ENCODE measurements around the gene PPM1K. TPM values are rescaled to one million over a fixed set of nuclear protein-coding genes. Genes with fewer than 3 reads are reported as not detected.

The PPM1K gene
- total RNA-seq, 2 experiments from 2014 or later, result 58.4 to 59.3 TPM

DNA sequence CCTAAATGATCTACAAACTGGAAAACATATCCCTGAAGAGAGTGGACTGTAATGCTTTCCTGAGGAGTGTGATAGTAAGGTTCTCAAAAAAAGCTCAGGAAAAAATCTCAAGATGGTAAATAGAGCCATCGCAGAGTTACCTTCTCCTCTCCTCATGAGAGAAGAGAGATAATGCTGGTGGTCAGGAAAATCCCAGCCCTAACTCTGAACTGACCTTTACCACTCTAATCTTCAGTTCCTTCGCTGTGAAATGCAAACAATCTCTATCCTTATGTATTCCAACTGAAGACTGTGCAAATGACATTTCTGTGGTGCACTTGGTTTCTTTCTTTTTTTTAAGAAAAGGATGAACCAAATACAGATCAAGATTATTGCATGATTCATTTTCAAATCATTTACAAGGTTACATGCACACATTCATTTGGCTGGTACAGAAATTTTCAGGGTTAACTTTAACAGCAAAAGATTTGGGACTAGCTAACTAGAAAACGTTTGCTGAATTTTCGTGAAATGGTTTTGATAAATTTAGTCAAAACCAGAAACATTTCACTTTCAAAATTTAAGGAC lies 8.3 kb downstream of the PPM1K start:
- ChIA-PET CTCF (interaction anchor here (1.0 kb wide), 1 partner anchor 181 kb away, joined by 4 read pairs; the partner anchor contains the start of gene HERC5), POLR2A (interaction anchor here (1.2 kb wide), 1 partner anchor 8 kb away, joined by 3 read pairs; the partner anchor contains the start of gene PPM1K)
- DNase-seq (no peak), ATAC-seq (no peak)
- Mint-ChIP-seq H3K9me3 (ENCODE audit: insufficient read depth) (no peaks in the 10 kb centered on the region), H3K4me1 (ENCODE audit: low read depth) (peaks cover 38% of the 10 kb centered on the region), H3K36me3 (ENCODE audit: low read depth) (peaks cover 64% of the 10 kb centered on the region), H3K4me3 (no peak overlapping the region), H3K27ac (peak overlapping the region; percentile 15), H3K27me3 (ENCODE audit: low read depth) (no peaks in the 10 kb centered on the region)

DNA sequence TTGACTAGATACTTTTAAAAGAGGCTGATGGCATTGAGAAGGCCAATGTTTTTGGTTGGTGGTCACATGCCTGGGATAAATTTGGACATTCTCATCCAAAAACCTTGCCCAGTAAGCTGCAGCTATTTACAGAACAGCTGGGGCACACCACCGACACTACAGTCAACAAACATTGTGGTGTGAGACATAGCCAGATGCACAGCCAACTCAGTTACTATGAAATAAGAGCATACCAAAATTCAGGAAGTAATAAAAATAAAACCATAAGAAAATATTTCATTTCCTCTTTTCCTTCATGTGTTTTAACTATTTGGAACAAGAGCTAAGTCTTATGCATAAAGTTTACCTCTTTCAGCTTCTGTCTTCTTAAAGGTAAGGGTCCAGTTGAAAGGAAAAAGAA lies 8.8 kb downstream of the PPM1K start:
- CTCF ChIA-PET, result interaction anchor here (1.0 kb wide), 1 partner anchor 182 kb away, joined by 4 read pairs; the partner anchor contains the start of gene HERC5
- H3K27ac Mint-ChIP-seq, result no peak overlapping the region
- DNase-seq (no peak), ATAC-seq (no peak)
- peaks cover 36% of the 10 kb centered on the region for H3K4me1 Mint-ChIP-seq (ENCODE audit: low read depth)
- no peak overlapping the region for H3K4me3 Mint-ChIP-seq
- POLR2A ChIA-PET, result interaction anchor here (1.2 kb wide), 1 partner anchor 9 kb away, joined by 3 read pairs; the partner anchor contains the start of gene PPM1K
- H3K9me3 Mint-ChIP-seq (ENCODE audit: insufficient read depth), result no peaks in the 10 kb centered on the region
- H3K36me3 Mint-ChIP-seq (ENCODE audit: low read depth), result peaks cover 64% of the 10 kb centered on the region
- no peaks in the 10 kb centered on the region for H3K27me3 Mint-ChIP-seq (ENCODE audit: low read depth)

DNA sequence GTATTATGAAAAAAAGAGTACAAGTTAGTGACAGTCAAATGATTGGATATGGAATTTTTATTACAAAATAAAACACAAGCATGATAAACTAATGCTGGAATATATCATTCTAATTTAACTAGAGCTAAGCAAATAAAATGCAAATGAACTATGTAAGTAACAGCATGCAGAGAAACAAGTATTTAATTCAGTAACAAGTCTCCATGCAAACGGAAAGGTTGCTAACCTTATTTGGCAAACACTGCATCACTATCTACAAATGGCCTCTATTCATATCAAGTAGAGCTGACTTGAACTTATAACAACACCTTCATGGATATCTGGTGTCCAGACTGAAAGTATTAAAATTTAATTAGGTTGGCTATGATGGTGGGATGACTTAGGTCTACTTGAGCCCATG lies 15.4 kb downstream of the PPM1K start:
- no peak overlapping the region for H3K27ac Mint-ChIP-seq
- H3K9me3 Mint-ChIP-seq (ENCODE audit: insufficient read depth), result no peaks in the 10 kb centered on the region
- peaks cover 1% of the 10 kb centered on the region for H3K4me1 Mint-ChIP-seq (ENCODE audit: low read depth)
- no peaks in the 10 kb centered on the region for H3K27me3 Mint-ChIP-seq (ENCODE audit: low read depth)
- ChIA-PET CTCF (interaction anchor here (1.6 kb wide), 1 partner anchor 16 kb away, joined by 4 read pairs; the partner anchor contains the start of gene PPM1K), POLR2A (interaction anchor here (0.7 to 0.9 kb wide), 2 partner anchors 15 to 177 kb away, joined by 3 read pairs; no protein-coding TSS in a partner anchor)
- DNase-seq, result no peak
- no peak overlapping the region for H3K4me3 Mint-ChIP-seq
- peaks cover 29% of the 10 kb centered on the region for H3K36me3 Mint-ChIP-seq (ENCODE audit: low read depth)
- ATAC-seq, result no peak

DNA sequence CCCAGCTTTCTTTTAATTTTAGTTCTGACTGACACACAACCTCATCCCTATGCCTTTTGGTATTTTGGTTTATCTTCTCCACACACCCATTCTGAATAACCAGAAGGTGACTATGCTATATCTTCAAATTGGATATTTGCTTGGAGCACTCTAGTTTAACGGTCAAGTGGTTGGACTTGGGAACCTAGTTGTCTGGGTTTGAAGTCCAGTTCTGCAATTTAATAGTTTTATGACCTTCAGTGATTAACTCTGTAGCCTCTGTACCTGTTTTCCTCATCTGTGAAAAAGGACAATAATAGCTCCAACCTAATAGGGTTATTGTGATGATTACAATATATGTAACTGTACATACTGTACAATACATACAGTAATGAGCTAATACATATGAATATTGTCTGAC lies 20.0 kb downstream of the PPM1K start:
- Mint-ChIP-seq H3K27me3 (ENCODE audit: low read depth) (no peaks in the 10 kb centered on the region), H3K36me3 (ENCODE audit: low read depth) (peaks cover 42% of the 10 kb centered on the region), H3K27ac (no peak overlapping the region), H3K4me1 (ENCODE audit: low read depth) (no peaks in the 10 kb centered on the region), H3K4me3 (no peak overlapping the region), H3K9me3 (ENCODE audit: insufficient read depth) (no peaks in the 10 kb centered on the region)
- ATAC-seq, result no peak
- ChIA-PET CTCF (no interaction called here), POLR2A (interaction anchor here (1.2 kb wide), 1 partner anchor 10 kb away, joined by 3 read pairs; no protein-coding TSS in a partner anchor)
- no peak for DNase-seq

DNA sequence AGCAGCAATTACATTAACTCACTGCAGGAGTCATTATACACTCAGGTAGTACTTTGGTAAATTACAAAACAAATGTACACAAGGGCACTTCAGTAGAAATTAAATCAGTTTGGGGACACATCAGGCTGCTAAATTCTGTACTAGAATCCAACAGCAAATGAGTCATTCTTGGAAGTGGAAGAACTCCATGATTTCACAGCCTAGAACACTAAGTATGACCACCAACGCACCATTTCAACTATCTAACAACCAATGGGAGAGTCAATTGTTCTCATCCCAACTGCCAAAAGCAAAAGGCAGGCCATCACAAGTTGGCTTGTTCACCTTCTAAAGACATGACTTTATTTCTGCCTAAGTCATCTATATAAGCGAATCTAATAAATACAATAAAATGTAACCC lies 26.6 kb downstream of the PPM1K start:
- Mint-ChIP-seq H3K27me3 (ENCODE audit: low read depth) (peaks cover 4% of the 10 kb centered on the region), H3K4me1 (ENCODE audit: low read depth) (no peaks in the 10 kb centered on the region), H3K9me3 (ENCODE audit: insufficient read depth) (no peaks in the 10 kb centered on the region), H3K36me3 (ENCODE audit: low read depth) (peaks cover 27% of the 10 kb centered on the region), H3K27ac (no peak overlapping the region), H3K4me3 (no peak overlapping the region)
- CTCF ChIA-PET, result no interaction called here
- DNase-seq, result no peak
- POLR2A ChIA-PET, result no interaction called here
- no peak for ATAC-seq

DNA sequence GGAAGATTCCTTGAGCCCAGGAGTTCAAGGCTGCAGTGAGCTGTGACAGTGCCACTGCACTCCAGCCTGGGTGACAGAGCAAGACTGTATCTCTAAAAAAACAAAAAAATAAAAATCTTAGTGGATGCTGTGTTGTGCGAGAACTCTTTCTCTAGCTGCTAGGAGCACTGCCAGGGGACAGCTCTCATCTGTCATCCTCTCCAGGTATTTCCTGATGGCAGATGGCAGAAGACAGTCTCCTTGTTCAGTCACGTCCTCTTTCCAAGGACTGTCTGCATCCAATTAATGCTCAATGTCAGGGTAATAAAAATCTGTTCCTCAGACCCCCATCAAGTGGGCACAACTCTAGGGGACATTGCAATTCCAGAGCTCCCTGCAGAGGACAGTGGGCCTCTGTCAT lies 29.2 kb downstream of the PPM1K start:
- no peaks in the 10 kb centered on the region for H3K4me1 Mint-ChIP-seq (ENCODE audit: low read depth)
- no peak overlapping the region for H3K4me3 Mint-ChIP-seq
- ChIA-PET CTCF (no interaction called here), POLR2A (interaction anchor here (0.9 kb wide), 1 partner anchor 10 kb away, joined by 3 read pairs; no protein-coding TSS in a partner anchor)
- peaks cover 10% of the 10 kb centered on the region for H3K36me3 Mint-ChIP-seq (ENCODE audit: low read depth)
- peaks cover 4% of the 10 kb centered on the region for H3K27me3 Mint-ChIP-seq (ENCODE audit: low read depth)
- H3K9me3 Mint-ChIP-seq (ENCODE audit: insufficient read depth), result no peaks in the 10 kb centered on the region
- ATAC-seq (no peak), DNase-seq (no peak)
- no peak overlapping the region for H3K27ac Mint-ChIP-seq

DNA sequence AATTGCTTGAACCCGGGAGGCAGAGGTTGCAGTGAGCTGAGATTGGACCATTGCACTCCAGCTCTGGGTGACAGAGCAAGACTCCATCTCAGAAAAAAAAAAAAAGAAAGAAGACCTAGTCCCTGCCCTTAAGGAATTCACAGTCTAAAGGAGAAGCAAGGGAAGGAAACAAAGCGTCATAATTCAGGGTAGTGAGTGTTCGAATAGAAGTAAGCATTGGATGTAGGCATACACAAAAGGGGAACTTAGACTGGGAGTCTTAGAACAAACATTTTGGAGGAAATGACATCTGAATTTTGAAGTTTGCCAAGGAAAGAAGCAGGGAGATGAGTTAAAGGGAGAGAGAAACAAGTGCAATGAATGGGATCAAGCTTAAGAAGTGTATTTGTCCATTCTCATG lies 32.4 kb downstream of the PPM1K start:
- no peaks in the 10 kb centered on the region for H3K36me3 Mint-ChIP-seq (ENCODE audit: low read depth)
- no peaks in the 10 kb centered on the region for H3K9me3 Mint-ChIP-seq (ENCODE audit: insufficient read depth)
- ATAC-seq (no peak), DNase-seq (no peak)
- H3K4me3 Mint-ChIP-seq, result no peak overlapping the region
- ChIA-PET CTCF (interaction anchor here (1.2 kb wide), 1 partner anchor 263 kb away, joined by 3 read pairs; no protein-coding TSS in a partner anchor), POLR2A (no interaction called here)
- H3K4me1 Mint-ChIP-seq (ENCODE audit: low read depth), result no peaks in the 10 kb centered on the region
- H3K27me3 Mint-ChIP-seq (ENCODE audit: low read depth), result peaks cover 6% of the 10 kb centered on the region
- H3K27ac Mint-ChIP-seq, result no peak overlapping the region

DNA sequence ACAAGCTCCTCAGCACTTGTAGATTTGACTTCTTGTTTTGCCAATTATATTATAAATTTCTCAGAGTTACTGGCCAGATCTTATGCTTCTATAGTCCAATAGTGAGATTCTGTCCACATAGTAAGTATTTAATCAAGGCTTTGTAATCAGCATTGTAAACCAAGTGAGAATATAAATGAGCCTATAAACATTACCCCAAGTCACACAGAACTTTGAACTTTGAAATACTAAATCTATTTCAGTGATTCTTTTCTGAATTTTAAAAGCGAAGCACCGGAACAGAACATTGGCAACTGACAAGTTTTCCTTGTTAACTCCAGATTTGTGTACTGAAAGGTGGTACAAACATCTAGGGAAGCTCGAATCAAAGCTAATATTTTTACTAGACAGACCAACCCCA lies 37.2 kb downstream of the PPM1K start:
- ChIA-PET CTCF (no interaction called here), POLR2A (no interaction called here)
- H3K27ac Mint-ChIP-seq, result no peak overlapping the region
- H3K36me3 Mint-ChIP-seq (ENCODE audit: low read depth), result no peaks in the 10 kb centered on the region
- no peak for ATAC-seq
- no peak overlapping the region for H3K4me3 Mint-ChIP-seq
- no peak for DNase-seq
- peaks cover 2% of the 10 kb centered on the region for H3K27me3 Mint-ChIP-seq (ENCODE audit: low read depth)
- H3K4me1 Mint-ChIP-seq (ENCODE audit: low read depth), result peaks cover 12% of the 10 kb centered on the region
- H3K9me3 Mint-ChIP-seq (ENCODE audit: insufficient read depth), result no peaks in the 10 kb centered on the region

DNA sequence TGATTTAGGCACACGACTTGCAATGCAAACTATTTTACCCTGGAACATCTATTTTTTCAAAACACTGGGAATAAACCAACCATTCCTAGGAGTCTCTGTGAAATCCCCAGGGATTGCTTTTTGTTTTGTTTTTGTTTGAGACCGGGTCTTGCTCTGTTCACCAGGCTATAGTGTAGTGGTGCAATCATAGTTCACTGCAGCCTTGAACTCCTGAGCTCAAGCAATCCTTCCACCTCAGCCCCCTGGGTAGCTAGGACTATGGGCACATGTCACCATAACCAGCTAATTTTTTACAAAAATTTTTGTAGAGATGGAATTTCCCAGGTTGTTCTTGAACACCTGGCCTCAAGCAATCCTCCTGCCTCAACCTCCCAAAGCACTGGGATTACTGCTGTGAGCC lies 37.8 kb downstream of the PPM1K start:
- Mint-ChIP-seq H3K36me3 (ENCODE audit: low read depth) (no peaks in the 10 kb centered on the region), H3K27ac (no peak overlapping the region), H3K4me3 (no peak overlapping the region), H3K27me3 (ENCODE audit: low read depth) (peaks cover 2% of the 10 kb centered on the region), H3K4me1 (ENCODE audit: low read depth) (peaks cover 12% of the 10 kb centered on the region), H3K9me3 (ENCODE audit: insufficient read depth) (no peaks in the 10 kb centered on the region)
- ChIA-PET CTCF (no interaction called here), POLR2A (interaction anchor here (0.6 kb wide), 1 partner anchor 37 kb away, joined by 4 read pairs; the partner anchor contains the start of gene PPM1K)
- no peak for DNase-seq
- no peak for ATAC-seq

DNA sequence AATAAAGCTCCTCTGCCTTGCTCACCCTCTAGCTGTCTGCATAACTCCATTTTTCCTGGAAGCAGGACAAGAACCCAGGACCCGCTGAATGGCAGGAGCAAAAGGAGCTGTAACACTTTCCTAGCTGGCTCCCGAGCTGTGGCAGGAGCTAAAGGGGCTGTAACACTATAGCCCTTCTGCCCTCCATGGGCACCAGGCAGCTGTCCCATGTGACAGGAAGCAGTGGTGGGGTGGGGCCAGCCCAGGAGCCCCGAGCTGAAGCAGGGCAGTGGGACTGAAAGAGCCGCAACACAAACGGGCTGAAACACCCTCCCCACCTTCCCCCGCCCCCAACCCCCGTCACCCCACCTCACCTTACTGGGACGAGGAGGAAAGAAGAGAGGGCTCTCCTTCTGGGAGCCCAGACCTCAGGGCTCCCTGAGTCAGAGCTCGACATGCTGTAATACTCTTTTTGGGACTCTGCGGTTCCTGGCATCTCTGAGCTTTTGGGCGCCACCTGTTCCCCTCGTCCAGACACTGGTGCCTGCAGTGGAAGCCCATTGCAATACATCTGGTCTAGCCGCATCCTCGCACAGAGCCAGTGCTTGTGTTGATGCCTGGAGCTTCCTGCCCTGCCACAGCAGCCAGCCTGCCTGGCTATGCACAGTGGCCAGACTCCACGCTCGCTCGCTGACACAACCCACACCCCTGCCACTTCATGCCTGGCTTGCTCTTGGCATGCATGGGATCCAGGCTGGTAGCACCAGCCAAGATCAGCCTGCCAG lies 39.4 kb downstream of the PPM1K start:
- ATAC-seq, result peak; percentile 87
- Mint-ChIP-seq H3K9me3 (ENCODE audit: insufficient read depth) (no peaks in the 10 kb centered on the region), H3K27ac (peak overlapping the region; percentile 60), H3K4me1 (ENCODE audit: low read depth) (peaks cover 12% of the 10 kb centered on the region), H3K27me3 (ENCODE audit: low read depth) (peaks cover 2% of the 10 kb centered on the region), H3K36me3 (ENCODE audit: low read depth) (no peaks in the 10 kb centered on the region), H3K4me3 (peak overlapping the region; percentile 51)
- ChIA-PET POLR2A (interaction anchor here (0.9 to 1.6 kb wide), 3 partner anchors 10 to 40 kb away, joined by 3 to 6 read pairs (median 3); partner anchors contain the start of gene PPM1K), CTCF (interaction anchor here (0.6 to 1.4 kb wide), 3 partner anchors 26 to 270 kb away, joined by 3 to 6 read pairs (median 4); no protein-coding TSS in a partner anchor)
- peak; percentile 66 for DNase-seq

DNA sequence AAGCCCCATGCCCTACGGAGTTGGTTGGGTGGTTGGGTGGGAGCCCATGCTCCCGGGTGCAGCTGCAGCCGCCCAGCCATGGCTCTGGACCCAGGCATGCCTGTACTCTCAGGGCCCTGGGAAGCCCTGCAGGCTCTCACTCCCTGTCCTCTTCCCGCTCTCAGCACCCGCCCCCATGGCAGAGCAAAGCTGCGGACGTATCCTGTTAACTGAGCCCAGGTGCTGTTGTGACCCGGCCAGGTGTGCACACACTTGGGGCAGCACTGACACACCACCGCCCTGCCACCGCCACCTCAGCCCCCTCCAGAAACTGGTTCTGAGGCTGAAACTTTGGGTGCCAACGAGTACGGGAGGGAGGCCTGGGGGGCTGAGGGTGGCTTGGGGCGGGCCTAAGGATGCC lies 40.3 kb downstream of the PPM1K start:
- POLR2A ChIA-PET, result interaction anchor here (1.6 kb wide), 1 partner anchor 39 kb away, joined by 3 read pairs; no protein-coding TSS in a partner anchor
- Mint-ChIP-seq H3K36me3 (ENCODE audit: low read depth) (no peaks in the 10 kb centered on the region), H3K4me1 (ENCODE audit: low read depth) (peaks cover 12% of the 10 kb centered on the region), H3K9me3 (ENCODE audit: insufficient read depth) (no peaks in the 10 kb centered on the region), H3K27ac (no peak overlapping the region), H3K4me3 (no peak overlapping the region), H3K27me3 (ENCODE audit: low read depth) (no peaks in the 10 kb centered on the region)
- no peak for ATAC-seq
- no peak for DNase-seq
- CTCF ChIA-PET, result interaction anchor here (1.1 to 1.4 kb wide), 2 partner anchors 25 to 271 kb away, joined by 4 to 6 read pairs; no protein-coding TSS in a partner anchor

DNA sequence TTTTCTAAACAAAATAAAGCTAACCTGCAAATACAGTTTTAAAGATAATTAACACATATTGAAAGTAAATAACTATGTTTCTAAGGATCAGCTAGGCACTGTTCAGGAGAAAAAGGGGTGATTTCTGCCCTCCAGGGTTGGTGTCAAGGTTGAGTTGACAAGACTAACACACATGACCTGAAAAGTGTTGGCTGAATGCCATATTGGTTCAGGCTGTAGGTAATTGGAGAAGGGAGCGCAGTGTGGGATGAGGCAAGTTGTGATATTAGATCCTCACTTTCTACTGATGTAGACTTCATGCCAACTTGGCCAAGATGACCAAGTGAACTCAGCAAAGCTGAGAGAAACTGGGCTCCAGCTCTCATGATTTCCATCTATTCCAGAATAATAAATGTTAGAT lies 42.2 kb downstream of the PPM1K start:
- ATAC-seq (no peak), DNase-seq (no peak)
- peaks cover 5% of the 10 kb centered on the region for H3K9me3 Mint-ChIP-seq (ENCODE audit: insufficient read depth)
- POLR2A ChIA-PET, result interaction anchor here (1.0 kb wide), 1 partner anchor 41 kb away, joined by 3 read pairs; no protein-coding TSS in a partner anchor
- CTCF ChIA-PET, result interaction anchor here (1.4 to 1.8 kb wide), 4 partner anchors 9 to 273 kb away, joined by 3 to 7 read pairs (median 5); no protein-coding TSS in a partner anchor
- no peak overlapping the region for H3K27ac Mint-ChIP-seq
- H3K4me3 Mint-ChIP-seq, result no peak overlapping the region
- H3K27me3 Mint-ChIP-seq (ENCODE audit: low read depth), result peaks cover 3% of the 10 kb centered on the region
- no peaks in the 10 kb centered on the region for H3K36me3 Mint-ChIP-seq (ENCODE audit: low read depth)
- peaks cover 12% of the 10 kb centered on the region for H3K4me1 Mint-ChIP-seq (ENCODE audit: low read depth)
